Prostate gland (tissue), 1 donor: ENCODE data around the gene GRIA3.

Experiments
- POLR2A ChIP-seq: fragments of 450-650 bp; IDR thresholded peaks from one replicate; pipeline ENCODE4 v1.6.1; 2016; ENCODE audit warnings: antibody characterized with exemption, mild to moderate bottlenecking
- POLR2AphosphoS5 ChIP-seq: sonication (generic); formaldehyde crosslinking; IDR thresholded peaks from one replicate; pipeline ENCODE4 v1.6.1; 2017; ENCODE audit warnings: antibody characterized with exemption

- TF ChIP-seq POLR2A, result no peak
- TF ChIP-seq POLR2AphosphoS5, result no peak
These were observed 124.6 kb downstream of the GRIA3 start for GRCh38 chrX:123308658-123309057.
